OCI-LY7 (cell line): ENCODE measurements around the gene MYOT. TPM values are rescaled to one million over a fixed set of nuclear protein-coding genes. Genes with fewer than 3 reads are reported as not detected.

ENCODE experiments used
- BruUV-seq: library from RNA; stranded (reverse); fragments of 400-500 nt; replicated peaks from 2 replicates; lab custom pipeline; 2021; lab: Mats Ljungman, UMichigan
- CTCF ChIA-PET: fragments of 300-600 bp; sonication (Branson Sonifier 250); formaldehyde crosslinking; loops from one replicate; lab custom pipeline; 2022; ENCODE audit warnings: antibody characterized with exemption; ENCODE audit not compliant: unreplicated experiment; lab: Charles Lee
- POLR2A ChIA-PET: fragments of 300-600 bp; sonication (Branson Sonifier 250); formaldehyde crosslinking; loops from one replicate; lab custom pipeline; 2022; ENCODE audit warnings: antibody characterized with exemption; lab: Charles Lee
- DNase-seq: peaks from one replicate; pipeline ENCODE4 v3.0.0-alpha.2; 2015; ENCODE audit warnings: low spot score
- H2AFZ ChIP-seq: fragments of 200-600 bp; sonication (generic), shearing (Covaris generic); 2 replicates; pipeline ENCODE4 v1.6.1; 2014; ENCODE audit warnings: mild to moderate bottlenecking, antibody characterized with exemption, low read length, moderate library complexity
- H3K27ac ChIP-seq: fragments of 200-600 bp; sonication (generic); 2 replicates; pipeline ENCODE4 v1.5.1; 2014; ENCODE audit warnings: mixed run types, low read depth, mild to moderate bottlenecking, moderate library complexity, low read length, inconsistent platforms; ENCODE audit not compliant: poor library complexity, severe bottlenecking
- H3K36me3 ChIP-seq: fragments of 200-600 bp; sonication (generic); 2 replicates; pipeline ENCODE4 v1.6.1; 2014; ENCODE audit warnings: mild to moderate bottlenecking, antibody characterized with exemption, low read length, moderate library complexity, mixed read lengths; ENCODE audit not compliant: insufficient read depth
- H3K4me1 ChIP-seq: fragments of 200-600 bp; sonication (generic); 2 replicates; pipeline ENCODE4 v1.5.1; 2014; ENCODE audit warnings: mild to moderate bottlenecking, low read length; ENCODE audit not compliant: insufficient read depth, poor library complexity, severe bottlenecking
- H3K4me2 ChIP-seq: fragments of 200-600 bp; sonication (generic); 2 replicates; pipeline ENCODE4 v1.6.1; 2014; ENCODE audit warnings: mild to moderate bottlenecking, low read length
- H3K4me3 ChIP-seq: fragments of 200-600 bp; sonication (generic); 2 replicates; pipeline ENCODE4 v1.5.1; 2014; ENCODE audit warnings: mild to moderate bottlenecking, low read depth, low read length; ENCODE audit not compliant: poor library complexity, severe bottlenecking
- H3K79me2 ChIP-seq: fragments of 200-600 bp; sonication (generic); 2 replicates; pipeline ENCODE4 v1.6.1; 2016; ENCODE audit warnings: low read depth, mild to moderate bottlenecking, low read length, moderate library complexity, mixed read lengths; ENCODE audit not compliant: insufficient read depth
- H3K9me2 ChIP-seq: fragments of 200-600 bp; sonication (generic); 2 replicates; pipeline ENCODE4 v1.6.1; 2016; ENCODE audit warnings: mild to moderate bottlenecking, low read length, mixed read lengths; ENCODE audit not compliant: insufficient read depth
- H3K9me3 ChIP-seq: fragments of 200-600 bp; sonication (generic); 2 replicates; pipeline ENCODE4 v1.6.1; 2014; ENCODE audit warnings: mild to moderate bottlenecking, mixed run types, low read length, mixed read lengths
- H4K20me1 ChIP-seq: fragments of 200-600 bp; sonication (generic); 2 replicates; pipeline ENCODE4 v1.6.1; 2014; ENCODE audit warnings: mild to moderate bottlenecking, antibody characterized with exemption, low read length, moderate library complexity, mixed read lengths; ENCODE audit not compliant: insufficient read depth
- CTCF ChIP-seq: fragments of 200-600 bp; sonication (generic); conservative IDR thresholded peaks from 2 replicates; pipeline ENCODE4 v1.5.1; 2014; ENCODE audit warnings: mild to moderate bottlenecking, antibody characterized with exemption, low read length, moderate library complexity, mixed read lengths
- EZH2phosphoT487 ChIP-seq: fragments of 200-600 bp; sonication (generic); IDR thresholded peaks from 2 replicates; pipeline ENCODE4 v1.6.1; 2018; ENCODE audit warnings: low read depth, borderline replicate concordance, mild to moderate bottlenecking, mixed run types, antibody characterized with exemption, low read length, moderate library complexity, mixed read lengths
- intact Hi-C: fragments of 100-400 bp; cut with micrococcal nuclease; formaldehyde crosslinking; loops from one replicate; pipeline ENCODE4 v1.10.0; 2022; ENCODE audit not compliant: unreplicated experiment
- total RNA-seq, 2 experiments: library from RNA; depleted of rRNA in 1 of 2; stranded (reverse); fragments of >200 nt in 1 of 2; shearing (Covaris generic) in 1 of 2; gene quantifications; 2 replicates each; pipeline ENCODE4 v1.2.3, GENCODE V29; 2014 to 2022

Gene MYOT
- total RNA-seq, 2 experiments from 2014 or later: not detected

- ChIA-PET POLR2A (no interaction called here), CTCF (no interaction called here)
- no peaks in the 10 kb centered on the region for H3K4me1 ChIP-seq
- H3K79me2 ChIP-seq: no peaks in the 10 kb centered on the region
- H3K9me2 ChIP-seq: no peaks in the 10 kb centered on the region
- H2AFZ ChIP-seq: no peak overlapping the region
- H3K36me3 ChIP-seq: no peaks in the 10 kb centered on the region
- no peak for DNase-seq
- TF ChIP-seq EZH2phosphoT487 (no peak), CTCF (no peak)
- no TSS peak for BruUV-seq
- no peaks in the 10 kb centered on the region for H3K9me3 ChIP-seq
- no peaks in the 10 kb centered on the region for H4K20me1 ChIP-seq
- intact Hi-C loops: no loop called here
- no peak overlapping the region for H3K27ac ChIP-seq
- H3K4me3 ChIP-seq: no peak overlapping the region
- H3K4me2 ChIP-seq: no peak overlapping the region
These were observed 895 bp upstream of the MYOT start for GRCh38 chr5:137866541-137867388.

- Histone ChIP-seq H3K9me3 (no peaks in the 10 kb centered on the region), H2AFZ (no peak overlapping the region), H3K36me3 (no peaks in the 10 kb centered on the region), H3K27ac (no peak overlapping the region), H3K9me2 (no peaks in the 10 kb centered on the region), H3K4me3 (no peak overlapping the region), H4K20me1 (no peaks in the 10 kb centered on the region), H3K4me2 (no peak overlapping the region), H3K79me2 (no peaks in the 10 kb centered on the region), H3K4me1 (no peaks in the 10 kb centered on the region)
- ChIA-PET POLR2A (interaction anchor here (0.7 kb wide), 1 partner anchor 17 kb away, joined by 3 read pairs; no protein-coding TSS in a partner anchor), CTCF (no interaction called here)
- no peak for DNase-seq
- TF ChIP-seq EZH2phosphoT487: no peak
- BruUV-seq: no TSS peak
- intact Hi-C loops: no loop called here
These were observed 3.1 kb downstream of the MYOT start for GRCh38 chr5:137870647-137871339.

- no peaks in the 10 kb centered on the region for H3K36me3 ChIP-seq
- H3K4me3 ChIP-seq: no peak overlapping the region
- no peaks in the 10 kb centered on the region for H3K79me2 ChIP-seq
- TF ChIP-seq CTCF (no peak), EZH2phosphoT487 (no peak)
- CTCF ChIA-PET: no interaction called here
- intact Hi-C loops: no loop called here
- no peaks in the 10 kb centered on the region for H3K4me1 ChIP-seq
- H3K4me2 ChIP-seq: no peak overlapping the region
- no peaks in the 10 kb centered on the region for H4K20me1 ChIP-seq
- H2AFZ ChIP-seq: no peak overlapping the region
- no peaks in the 10 kb centered on the region for H3K9me3 ChIP-seq
- no TSS peak for BruUV-seq
- H3K27ac ChIP-seq: no peak overlapping the region
- DNase-seq: no peak
- H3K9me2 ChIP-seq: no peaks in the 10 kb centered on the region
- POLR2A ChIA-PET: no interaction called here
These were observed 3.9 kb downstream of the MYOT start for GRCh38 chr5:137871571-137871970.
